ENCODE measurements around the gene SLIT3. TPM values are rescaled to one million over a fixed set of nuclear protein-coding genes. Genes with fewer than 3 reads are reported as not detected.

SLIT3 gene
- total and polyA plus RNA-seq, 5 donors from 2014 or later = not detected

DNA sequence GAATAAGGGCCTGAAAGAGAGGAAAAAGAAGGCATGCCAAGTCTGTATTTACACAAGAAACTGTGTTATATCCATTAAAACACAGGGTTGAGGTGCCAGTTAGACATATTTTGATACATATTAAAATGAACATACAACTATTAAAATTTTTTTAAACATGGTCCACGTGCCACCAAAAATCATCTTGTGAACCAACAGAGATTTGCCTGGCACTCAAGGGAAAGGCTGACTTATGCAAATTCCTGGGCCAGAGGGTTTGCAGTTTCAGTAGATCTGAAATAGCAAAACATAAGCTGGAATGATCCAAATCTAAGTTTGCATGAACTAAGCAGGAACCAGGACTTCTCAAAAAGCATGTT is 168.7 kb downstream of the SLIT3 start:
- no peaks in the 10 kb centered on the region for H3K9me3 ChIP-seq (ENCODE audit: control insufficient read depth in 2 of 2, low read length in 2 of 2)
- Mint-ChIP-seq H3K27ac (no peak overlapping the region), H3K27me3 (no peaks in the 10 kb centered on the region), H3K4me1 (no peaks in the 10 kb centered on the region), H3K36me3 (no peaks in the 10 kb centered on the region), H3K4me3 (no peak overlapping the region), H3K9me3 (peaks cover 0 to 1% (median 0%) of the 10 kb centered on the region in 7 donors)
- DNase-seq (no peak), ATAC-seq (ENCODE audit: low read depth in 2 of 2) (no peak)
- no peak overlapping the region for H3K27ac ChIP-seq (ENCODE audit: insufficient read depth, low read length, poor library complexity, severe bottlenecking)
- no peak overlapping the region for H3K4me3 ChIP-seq (ENCODE audit: low read depth, low read length)
- no peaks in the 10 kb centered on the region for H3K4me1 ChIP-seq (ENCODE audit: control insufficient read depth, insufficient read depth, low read length, poor library complexity, severe bottlenecking)
- no peaks in the 10 kb centered on the region for H3K36me3 ChIP-seq (ENCODE audit: control insufficient read depth, insufficient read depth, low read length)
- H3K27me3 ChIP-seq (ENCODE audit: control insufficient read depth, insufficient read depth, low read length) = no peaks in the 10 kb centered on the region

DNA sequence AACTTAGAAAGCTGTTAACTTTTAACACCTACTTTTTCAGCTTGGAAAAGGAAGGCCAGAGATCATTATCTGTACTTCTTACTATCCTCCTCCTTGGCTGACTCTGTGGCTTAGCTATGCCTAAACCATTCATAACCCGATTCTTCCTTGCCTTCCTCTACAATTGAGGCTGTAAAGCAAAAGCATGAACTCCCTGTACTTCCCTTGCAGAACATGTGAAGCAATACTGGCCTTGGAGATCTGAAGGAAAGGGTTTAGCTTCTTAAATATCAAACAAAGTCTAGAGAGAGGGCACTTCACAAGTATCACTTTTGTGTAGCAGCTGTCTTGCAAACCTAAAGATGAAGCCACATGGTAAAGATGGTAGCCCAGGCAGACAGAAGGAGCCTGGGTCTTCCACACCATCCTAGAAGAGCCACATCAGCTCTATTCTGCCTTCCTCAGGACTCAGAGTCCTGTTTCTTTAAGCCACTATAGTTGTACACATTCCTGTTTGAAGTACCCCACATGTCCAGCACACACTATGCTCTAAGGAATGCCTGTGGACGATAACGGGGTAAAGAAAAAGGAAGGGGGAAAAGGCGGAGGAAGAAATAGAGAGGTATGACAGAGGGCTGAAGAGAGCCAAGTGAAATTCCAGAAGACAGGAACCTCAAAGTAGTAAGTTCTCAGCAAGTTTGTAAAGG is 169.2 kb downstream of the SLIT3 start:
- Histone ChIP-seq H3K27me3 (ENCODE audit: control insufficient read depth, insufficient read depth, low read length) (no peaks in the 10 kb centered on the region), H3K4me1 (ENCODE audit: control insufficient read depth, insufficient read depth, low read length, poor library complexity, severe bottlenecking) (no peaks in the 10 kb centered on the region), H3K9me3 (ENCODE audit: control insufficient read depth in 2 of 2, low read length in 2 of 2) (no peaks in the 10 kb centered on the region), H3K36me3 (ENCODE audit: control insufficient read depth, insufficient read depth, low read length) (no peaks in the 10 kb centered on the region), H3K4me3 (ENCODE audit: low read depth, low read length) (no peak overlapping the region), H3K27ac (ENCODE audit: insufficient read depth, low read length, poor library complexity, severe bottlenecking) (no peak overlapping the region)
- H3K27ac Mint-ChIP-seq = no peak overlapping the region
- no peak overlapping the region for H3K4me3 Mint-ChIP-seq
- DNase-seq = no peak
- no peaks in the 10 kb centered on the region for H3K4me1 Mint-ChIP-seq
- ATAC-seq (ENCODE audit: low read depth in 2 of 2) = no peak
- H3K36me3 Mint-ChIP-seq = no peaks in the 10 kb centered on the region
- H3K9me3 Mint-ChIP-seq = peaks cover 0 to 1% (median 0%) of the 10 kb centered on the region in 7 donors
- H3K27me3 Mint-ChIP-seq = no peaks in the 10 kb centered on the region

DNA sequence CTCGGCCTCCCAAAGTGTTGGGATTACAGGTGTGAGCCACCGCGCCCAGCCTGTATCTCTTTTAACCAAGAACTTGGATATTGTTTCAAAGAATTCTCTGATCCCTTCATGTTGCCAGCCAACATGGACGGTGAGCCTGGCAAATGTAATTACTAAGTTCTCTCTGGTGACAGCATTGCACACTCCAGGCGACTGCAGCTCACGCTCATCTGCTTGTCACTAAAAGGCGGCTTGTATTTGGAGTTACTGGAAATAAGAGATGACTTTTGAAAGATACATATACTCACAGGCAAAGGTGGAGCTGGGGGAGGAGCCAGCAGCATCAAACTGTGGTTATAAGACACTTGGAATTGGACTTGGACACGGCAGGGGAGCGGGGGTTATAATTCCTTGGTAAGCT is 172.3 kb downstream of the SLIT3 start:
- Histone ChIP-seq H3K27ac (ENCODE audit: insufficient read depth, low read length, poor library complexity, severe bottlenecking) (no peak overlapping the region), H3K9me3 (ENCODE audit: control insufficient read depth in 2 of 2, low read length in 2 of 2) (no peaks in the 10 kb centered on the region), H3K4me1 (ENCODE audit: control insufficient read depth, insufficient read depth, low read length, poor library complexity, severe bottlenecking) (no peaks in the 10 kb centered on the region), H3K36me3 (ENCODE audit: control insufficient read depth, insufficient read depth, low read length) (no peaks in the 10 kb centered on the region), H3K27me3 (ENCODE audit: control insufficient read depth, insufficient read depth, low read length) (no peaks in the 10 kb centered on the region), H3K4me3 (ENCODE audit: low read depth, low read length) (no peak overlapping the region)
- peaks cover 4% of the 10 kb centered on the region for H3K27me3 Mint-ChIP-seq
- H3K4me1 Mint-ChIP-seq = no peaks in the 10 kb centered on the region
- H3K4me3 Mint-ChIP-seq = no peak overlapping the region
- H3K9me3 Mint-ChIP-seq = peaks cover 0 to 1% (median 0%) of the 10 kb centered on the region in 7 donors
- no peak overlapping the region for H3K27ac Mint-ChIP-seq
- H3K36me3 Mint-ChIP-seq = no peaks in the 10 kb centered on the region
- DNase-seq = no peak
- ATAC-seq (ENCODE audit: low read depth in 2 of 2) = no peak

DNA sequence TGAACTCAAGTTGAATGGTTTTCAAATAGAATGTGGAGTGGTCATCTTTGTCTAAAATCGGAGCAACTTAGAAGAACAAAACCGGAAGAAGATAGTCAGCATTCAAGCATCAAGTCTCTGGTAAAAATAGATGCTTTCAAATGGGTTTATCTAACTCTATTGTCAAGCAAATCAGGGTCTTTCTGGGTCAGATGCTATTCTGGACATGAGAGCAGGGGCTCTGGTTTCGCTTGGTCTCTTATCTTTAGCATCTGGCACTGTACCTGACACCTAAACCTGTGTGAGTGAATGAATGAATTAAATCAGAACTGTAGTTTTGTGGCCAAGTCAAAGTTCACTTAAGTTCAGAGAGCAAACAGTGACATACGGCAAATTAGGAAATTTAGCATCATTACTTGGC is 173.5 kb downstream of the SLIT3 start:
- H3K9me3 Mint-ChIP-seq = peaks cover 0 to 4% (median 0%) of the 10 kb centered on the region in 7 donors
- no peak for ATAC-seq (ENCODE audit: low read depth in 2 of 2)

DNA sequence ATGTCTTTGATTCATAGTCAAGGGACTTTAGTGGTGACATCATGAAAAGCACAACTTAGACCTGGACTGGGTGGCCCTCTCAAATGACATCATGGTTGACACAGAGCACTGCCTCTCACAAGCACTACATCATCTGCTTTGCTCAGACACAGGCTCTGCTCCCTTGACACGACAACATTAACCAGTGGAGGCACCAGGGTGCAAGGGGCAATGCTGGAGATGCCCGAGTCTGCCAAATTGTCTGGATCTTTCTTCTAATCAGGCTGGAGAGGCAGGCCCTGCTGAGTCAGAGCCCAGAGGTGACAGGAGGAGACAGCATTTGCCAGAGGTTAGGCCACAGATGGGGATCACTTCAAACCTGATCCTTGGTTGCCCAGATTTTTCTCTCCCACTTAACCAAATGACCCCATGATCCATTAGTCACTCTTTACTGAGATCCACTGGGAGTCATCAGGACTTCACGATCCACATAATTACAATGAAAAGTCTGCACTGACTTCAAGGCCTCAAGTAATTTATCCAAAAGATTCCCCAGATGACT is 174.4 kb downstream of the SLIT3 start:
- ATAC-seq (ENCODE audit: low read depth in 2 of 2) = no peak
- no peak overlapping the region for H3K4me3 ChIP-seq (ENCODE audit: low read depth, low read length)

More for the DNA sequence above, 173.5 kb downstream of the SLIT3 start:
- Histone ChIP-seq H3K27ac (ENCODE audit: insufficient read depth, low read length, poor library complexity, severe bottlenecking) (no peak overlapping the region), H3K4me1 (ENCODE audit: control insufficient read depth, insufficient read depth, low read length, poor library complexity, severe bottlenecking) (no peaks in the 10 kb centered on the region), H3K27me3 (ENCODE audit: control insufficient read depth, insufficient read depth, low read length) (no peaks in the 10 kb centered on the region), H3K36me3 (ENCODE audit: control insufficient read depth, insufficient read depth, low read length) (no peaks in the 10 kb centered on the region), H3K9me3 (ENCODE audit: control insufficient read depth in 2 of 2, low read length in 2 of 2) (no peaks in the 10 kb centered on the region), H3K4me3 (ENCODE audit: low read depth, low read length) (no peak overlapping the region)
- H3K4me1 Mint-ChIP-seq = no peaks in the 10 kb centered on the region
- no peaks in the 10 kb centered on the region for H3K36me3 Mint-ChIP-seq
- no peak overlapping the region for H3K4me3 Mint-ChIP-seq
- DNase-seq = no peak
- H3K27ac Mint-ChIP-seq = no peak overlapping the region
- peaks cover 4% of the 10 kb centered on the region for H3K27me3 Mint-ChIP-seq

DNA sequence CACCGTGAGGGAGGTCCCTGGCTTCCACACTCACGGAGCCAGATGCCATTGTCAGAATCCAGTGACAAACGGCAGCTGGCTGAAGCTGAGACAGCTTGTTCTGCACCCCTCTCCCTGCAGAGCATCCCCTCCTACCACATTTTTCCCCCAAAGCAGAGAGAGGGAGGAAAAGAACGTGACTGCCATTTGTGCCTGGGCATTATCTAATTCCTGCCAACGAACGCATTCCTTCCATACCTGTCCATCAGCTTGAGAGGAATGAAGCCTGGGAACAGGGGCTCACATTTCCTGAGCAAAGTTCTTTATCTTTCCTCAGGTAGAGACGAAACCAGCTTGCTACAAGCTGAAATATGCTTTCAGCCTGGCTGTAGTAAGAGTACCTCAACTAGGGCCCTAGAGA is 175.4 kb downstream of the SLIT3 start:
- Histone ChIP-seq H3K36me3 (ENCODE audit: control insufficient read depth, insufficient read depth, low read length) (no peaks in the 10 kb centered on the region), H3K4me3 (ENCODE audit: low read depth, low read length) (no peak overlapping the region), H3K27ac (ENCODE audit: insufficient read depth, low read length, poor library complexity, severe bottlenecking) (no peak overlapping the region), H3K9me3 (ENCODE audit: control insufficient read depth in 2 of 2, low read length in 2 of 2) (no peaks in the 10 kb centered on the region), H3K27me3 (ENCODE audit: control insufficient read depth, insufficient read depth, low read length) (no peaks in the 10 kb centered on the region), H3K4me1 (ENCODE audit: control insufficient read depth, insufficient read depth, low read length, poor library complexity, severe bottlenecking) (no peaks in the 10 kb centered on the region)
- H3K36me3 Mint-ChIP-seq = no peaks in the 10 kb centered on the region
- ATAC-seq (ENCODE audit: low read depth in 2 of 2) (no peak), DNase-seq (no peak)
- H3K27ac Mint-ChIP-seq = no peak overlapping the region
- no peaks in the 10 kb centered on the region for H3K4me1 Mint-ChIP-seq
- H3K9me3 Mint-ChIP-seq = peaks cover 0 to 4% (median 0%) of the 10 kb centered on the region in 7 donors
- H3K27me3 Mint-ChIP-seq = peaks cover 4% of the 10 kb centered on the region
- H3K4me3 Mint-ChIP-seq = no peak overlapping the region

More for the DNA sequence above, 174.4 kb downstream of the SLIT3 start:
- H3K4me3 Mint-ChIP-seq = no peak overlapping the region
- H3K36me3 Mint-ChIP-seq = no peaks in the 10 kb centered on the region
- no peak overlapping the region for H3K27ac ChIP-seq (ENCODE audit: insufficient read depth, low read length, poor library complexity, severe bottlenecking)
- H3K4me1 ChIP-seq (ENCODE audit: control insufficient read depth, insufficient read depth, low read length, poor library complexity, severe bottlenecking) = no peaks in the 10 kb centered on the region
- no peaks in the 10 kb centered on the region for H3K36me3 ChIP-seq (ENCODE audit: control insufficient read depth, insufficient read depth, low read length)
- peaks cover 4% of the 10 kb centered on the region for H3K27me3 Mint-ChIP-seq
- no peaks in the 10 kb centered on the region for H3K27me3 ChIP-seq (ENCODE audit: control insufficient read depth, insufficient read depth, low read length)
- no peak overlapping the region for H3K27ac Mint-ChIP-seq
- peaks cover 0 to 4% (median 0%) of the 10 kb centered on the region in 7 donors for H3K9me3 Mint-ChIP-seq
- H3K9me3 ChIP-seq (ENCODE audit: control insufficient read depth in 2 of 2, low read length in 2 of 2) = no peaks in the 10 kb centered on the region
- no peak for DNase-seq
- no peaks in the 10 kb centered on the region for H3K4me1 Mint-ChIP-seq

DNA sequence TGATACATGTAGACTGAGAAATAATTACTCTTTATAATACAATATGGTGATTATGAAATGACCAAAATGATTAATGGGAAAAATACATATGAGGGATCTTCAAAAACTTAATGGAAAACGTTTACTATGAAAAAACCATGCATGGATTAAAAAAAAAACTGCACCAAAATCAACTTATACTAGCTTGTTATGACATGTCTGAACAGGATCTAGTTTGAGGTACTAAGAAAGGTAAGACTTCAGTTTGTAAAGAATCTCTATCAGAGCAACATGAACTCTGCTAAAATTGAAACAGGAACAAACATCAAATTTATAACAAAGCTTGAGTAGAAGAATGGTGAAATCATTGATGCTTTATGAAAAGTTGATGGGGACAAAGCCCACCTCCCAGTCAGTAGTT is 178.0 kb downstream of the SLIT3 start:
- H3K27me3 Mint-ChIP-seq = peaks cover 4% of the 10 kb centered on the region
- H3K4me1 Mint-ChIP-seq = no peaks in the 10 kb centered on the region
- no peak for ATAC-seq (ENCODE audit: low read depth in 2 of 2)
- Histone ChIP-seq H3K27ac (ENCODE audit: insufficient read depth, low read length, poor library complexity, severe bottlenecking) (no peak overlapping the region), H3K27me3 (ENCODE audit: control insufficient read depth, insufficient read depth, low read length) (no peaks in the 10 kb centered on the region), H3K36me3 (ENCODE audit: control insufficient read depth, insufficient read depth, low read length) (no peaks in the 10 kb centered on the region), H3K4me3 (ENCODE audit: low read depth, low read length) (no peak overlapping the region), H3K9me3 (ENCODE audit: control insufficient read depth in 2 of 2, low read length in 2 of 2) (no peaks in the 10 kb centered on the region), H3K4me1 (ENCODE audit: control insufficient read depth, insufficient read depth, low read length, poor library complexity, severe bottlenecking) (no peaks in the 10 kb centered on the region)
- no peak overlapping the region for H3K27ac Mint-ChIP-seq
- no peak for DNase-seq
- H3K4me3 Mint-ChIP-seq = no peak overlapping the region
- H3K36me3 Mint-ChIP-seq = no peaks in the 10 kb centered on the region
- H3K9me3 Mint-ChIP-seq = peaks cover 0 to 4% (median 0%) of the 10 kb centered on the region in 7 donors

All from CD4-positive, CD25-positive, alpha-beta regulatory T cell (primary cell).